T follicular helper cell (primary cell): Measurements from ENCODE around the gene GXYLT2.

Experiments used
- DNase-seq: peaks from one replicate; pipeline ENCODE4 v3.0.0-alpha.2; 2020; ENCODE audit warnings: low read depth
- total RNA-seq, 2 experiments: gene quantifications; one replicate each; lab custom pipeline; 2026; lab: John Stamatoyannopoulos, UW

The GXYLT2 gene
- 0 to 0.18 reads per million in 2 experiments for total RNA-seq

DNA sequence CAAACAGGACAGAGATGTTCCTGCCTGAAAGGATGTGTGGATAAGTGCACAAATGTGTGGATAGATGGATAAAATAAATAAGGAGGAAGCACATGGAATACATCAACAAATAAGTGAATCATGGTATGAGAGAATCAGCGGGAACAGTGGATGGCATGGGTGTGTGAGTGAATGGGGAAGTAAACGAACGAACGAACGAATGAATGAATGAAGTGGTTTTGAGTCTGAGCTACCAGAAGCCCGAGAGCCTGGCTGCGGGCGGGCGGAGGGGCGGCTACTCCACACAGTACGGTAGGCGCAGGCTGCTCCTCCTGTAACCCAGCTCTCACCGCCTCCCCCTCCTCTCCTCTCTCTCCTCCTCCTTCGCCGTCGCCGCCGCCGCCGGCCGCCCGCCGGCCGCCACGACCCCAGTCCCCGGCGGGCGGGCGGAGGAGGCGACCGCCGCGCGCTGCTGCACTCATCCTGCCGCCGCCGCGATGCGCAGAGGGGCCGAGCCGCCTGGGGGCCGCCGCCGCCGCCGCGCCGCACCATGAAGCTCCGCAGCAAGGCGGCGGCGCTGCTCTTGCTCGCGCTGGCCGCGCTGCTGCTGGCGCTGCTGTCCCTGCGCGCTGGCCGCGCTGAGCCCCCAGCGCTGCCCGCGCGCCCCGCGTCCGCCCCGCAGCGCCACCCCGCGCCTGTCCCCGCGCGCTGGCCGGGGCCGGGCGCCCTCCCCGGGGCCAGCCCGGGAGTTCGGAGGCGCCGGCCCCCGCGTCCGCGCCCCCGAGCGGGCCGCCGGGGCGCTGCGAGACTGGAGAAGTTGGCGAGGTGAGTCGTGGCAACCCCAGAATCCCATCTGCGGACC is at the start of gene GXYLT2:
GXYLT2 (plus strand) TSS at position 342 of the 841 bp plus-strand sequence; CDS start at position 530, 188 bp downstream.
- DNase-seq: peak; percentile 1

DNA sequence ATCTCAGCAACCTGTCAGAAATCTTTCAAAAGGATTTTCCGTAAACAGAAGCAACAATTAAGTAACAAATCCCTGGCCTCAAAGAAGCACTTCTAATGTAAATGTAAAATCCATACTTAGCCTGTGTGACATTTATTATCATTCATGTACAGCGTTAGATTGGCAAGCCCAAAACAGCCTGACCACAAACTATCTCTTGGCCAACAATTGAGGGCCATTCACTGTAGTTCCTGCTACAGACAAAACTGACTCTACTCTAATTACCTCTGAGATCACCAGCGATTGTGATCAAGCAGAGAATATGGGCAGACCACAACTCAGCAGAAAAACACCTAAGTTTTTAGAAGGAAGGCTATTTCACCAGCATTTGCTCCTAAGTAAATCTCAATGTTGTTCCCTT is 48.8 kb upstream of the GXYLT2 start:
- DNase-seq: no peak

GRCh38 chr3:72844436-72844993 is 43.3 kb upstream of the GXYLT2 start:
- DNase-seq: no peak

DNA sequence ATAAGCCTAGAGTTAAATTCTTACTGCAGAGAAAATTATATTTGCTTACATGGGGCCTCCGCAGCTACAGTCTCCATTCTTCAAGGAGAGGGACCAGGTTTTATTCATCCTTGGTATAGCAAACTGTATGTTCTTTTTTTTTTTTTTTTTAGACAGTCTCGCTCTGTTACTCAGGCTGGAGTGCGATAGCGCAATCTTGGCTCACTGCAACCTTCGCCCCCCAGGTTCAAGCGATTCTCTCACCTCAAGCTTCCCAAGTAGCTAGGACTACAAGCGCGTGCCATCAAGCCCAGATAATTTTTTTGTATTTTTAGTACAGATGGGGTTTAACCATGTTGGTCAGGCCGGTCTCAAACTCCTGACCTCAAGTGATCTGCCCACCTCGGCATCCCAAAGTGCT is 41.7 kb upstream of the GXYLT2 start:
- no peak for DNase-seq

DNA sequence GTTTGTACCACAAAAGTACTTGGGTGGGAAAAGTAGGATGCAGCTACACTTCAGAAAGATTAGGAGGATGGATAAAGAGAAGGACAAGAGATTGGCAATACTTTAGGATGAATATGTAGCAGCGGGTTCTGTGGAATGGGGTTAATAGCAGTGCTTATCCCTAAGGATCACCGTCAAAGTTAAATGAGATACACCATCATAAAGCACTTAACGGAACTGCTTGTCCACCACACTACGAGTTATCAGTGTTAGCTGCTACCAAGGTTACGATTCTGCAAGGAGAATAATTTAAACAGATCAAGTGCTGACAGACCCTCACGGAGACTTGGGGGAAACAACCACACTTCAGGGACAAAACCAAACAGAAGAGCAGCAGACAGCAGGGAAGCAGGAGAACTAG is 40.6 kb upstream of the GXYLT2 start:
- DNase-seq: no peak

DNA sequence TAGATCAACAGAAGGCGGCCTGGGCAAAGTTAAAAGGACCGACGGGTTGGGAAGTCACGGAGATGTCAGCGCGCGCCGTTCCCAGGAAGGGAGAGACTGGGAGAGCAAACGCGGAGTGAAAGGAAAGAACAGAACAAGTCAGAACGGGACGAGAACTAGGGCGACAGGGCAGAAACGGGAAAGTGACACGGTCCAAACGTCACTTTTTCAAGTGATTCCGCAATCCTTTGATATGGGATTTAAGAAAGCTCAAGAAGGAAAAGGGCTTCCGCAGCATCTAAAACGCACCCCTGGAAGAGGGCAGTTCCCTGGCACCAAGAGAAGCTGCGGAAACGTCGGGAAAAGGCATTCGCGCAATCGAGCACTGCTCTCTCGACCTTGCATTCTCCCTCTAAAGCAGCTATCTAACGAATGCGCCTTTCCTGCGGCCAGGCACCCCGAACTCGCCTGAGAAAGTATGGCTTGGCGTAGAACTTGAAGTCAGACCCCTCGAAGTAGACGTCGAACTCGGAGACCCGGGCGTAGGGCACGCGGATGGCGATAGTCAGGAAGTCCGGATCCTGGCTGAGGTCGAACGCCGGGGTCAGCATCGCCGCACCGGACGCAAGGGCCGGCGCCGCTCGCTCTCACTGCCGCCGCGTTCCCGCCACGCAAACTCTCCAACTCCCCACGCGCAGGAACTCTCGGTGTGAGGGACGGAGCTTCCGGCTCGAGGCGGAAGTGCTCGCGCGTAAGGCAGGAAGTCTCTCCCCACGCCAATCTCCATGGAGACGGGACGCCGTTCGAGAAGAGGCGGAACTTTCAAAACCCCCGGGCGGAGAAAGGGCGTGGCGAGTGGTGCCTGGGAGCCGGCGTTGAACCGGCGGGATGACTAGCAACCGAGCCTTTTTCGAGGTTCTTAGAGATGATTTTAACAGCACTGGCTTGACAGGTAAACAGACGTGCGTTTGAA is 39.8 kb upstream of the GXYLT2 start, which contains the start of gene SHQ1:
SHQ1 (minus strand) TSS at position 695 of the 952 bp plus-strand sequence; CDS start at position 590, 105 bp downstream.
- DNase-seq: peak; percentile 93

- DNase-seq: no peak
Measured at GRCh38 chr3:72848703-72849081, 39.2 kb upstream of the GXYLT2 start.

- DNase-seq: no peak
Measured at GRCh38 chr3:72855001-72855400, 32.8 kb upstream of the GXYLT2 start.

DNA sequence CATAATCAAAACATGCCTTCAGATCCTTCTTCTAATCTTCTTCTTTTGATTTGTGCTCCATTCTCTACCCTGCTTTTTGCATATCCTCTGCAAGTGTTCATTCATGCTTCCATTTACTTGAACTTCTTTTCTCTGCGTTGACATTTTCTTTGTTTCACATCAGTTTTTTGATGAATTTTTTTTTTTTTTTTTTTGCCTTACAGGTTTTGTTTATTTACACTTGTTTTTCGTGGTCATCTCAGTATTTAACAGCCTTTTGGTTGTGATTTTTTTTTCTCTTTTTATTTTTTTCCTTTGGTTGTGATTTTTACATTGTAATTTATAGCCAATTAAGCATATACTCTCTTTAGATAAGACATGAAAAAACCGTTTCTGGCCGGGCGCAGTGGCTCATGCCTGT is 27.8 kb upstream of the GXYLT2 start:
- no peak for DNase-seq

- no peak for DNase-seq
Measured at GRCh38 chr3:72860846-72861245, 27.0 kb upstream of the GXYLT2 start.

DNA sequence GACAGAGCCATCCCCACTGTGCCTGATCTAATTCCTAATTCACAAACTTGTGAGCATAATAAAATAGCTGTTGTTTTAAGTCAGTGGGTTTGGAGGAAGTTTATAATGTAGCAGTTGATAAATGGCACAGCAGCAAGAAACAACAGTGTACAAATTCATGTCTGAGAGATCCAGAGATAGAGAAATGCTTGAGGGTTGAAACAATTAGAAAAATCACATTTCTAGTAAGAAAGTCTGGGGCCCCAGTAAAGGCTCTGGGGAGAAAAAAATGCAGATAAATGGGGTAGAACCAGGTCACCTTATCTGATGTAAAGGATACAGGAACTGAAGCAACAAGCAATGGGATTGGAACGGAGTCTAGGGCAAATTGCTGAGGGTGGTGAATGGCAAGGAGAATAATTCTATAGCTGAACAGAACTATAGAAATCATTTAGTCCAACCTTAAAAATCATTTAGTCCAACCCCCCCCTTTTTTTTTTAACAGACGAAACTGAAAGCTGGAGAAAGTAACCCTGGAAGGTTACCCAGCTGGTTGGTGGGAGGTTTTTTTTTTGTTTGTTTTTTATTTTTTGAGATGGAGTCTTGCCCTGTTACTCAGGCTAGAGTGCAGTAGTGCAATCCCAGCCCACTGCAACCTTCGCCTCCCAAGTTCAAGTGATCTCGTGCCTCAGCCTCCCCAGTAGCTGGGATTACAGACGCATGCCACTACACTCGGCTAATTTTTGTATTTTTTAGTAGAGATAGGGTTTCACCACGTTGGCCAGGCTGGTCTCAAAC is 25.3 kb upstream of the GXYLT2 start:
- no peak for DNase-seq

- no peak for DNase-seq
Measured at GRCh38 chr3:72872183-72872582, 15.7 kb upstream of the GXYLT2 start.

DNA sequence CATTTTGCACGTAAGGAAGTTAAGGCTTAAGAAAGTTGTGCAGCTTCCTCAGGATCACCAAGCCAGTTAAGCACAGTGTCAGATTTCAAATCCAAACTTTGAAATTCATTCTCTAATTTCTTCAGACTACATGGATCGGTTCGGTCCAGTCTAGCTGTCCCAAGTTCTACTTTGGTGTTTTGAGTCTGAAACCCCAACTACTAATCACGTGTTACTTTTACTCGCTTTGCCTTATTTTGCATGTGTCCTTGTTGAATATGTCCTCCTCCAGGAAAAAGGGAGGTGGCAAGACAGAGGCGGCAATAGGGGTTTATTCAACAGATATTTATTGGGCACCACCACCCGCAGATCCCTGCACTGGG is 522 bp upstream of the GXYLT2 start:
- DNase-seq: no peak

GRCh38 chr3:72888546-72889309 is 882 bp downstream of the GXYLT2 start:
- no peak for DNase-seq

DNA sequence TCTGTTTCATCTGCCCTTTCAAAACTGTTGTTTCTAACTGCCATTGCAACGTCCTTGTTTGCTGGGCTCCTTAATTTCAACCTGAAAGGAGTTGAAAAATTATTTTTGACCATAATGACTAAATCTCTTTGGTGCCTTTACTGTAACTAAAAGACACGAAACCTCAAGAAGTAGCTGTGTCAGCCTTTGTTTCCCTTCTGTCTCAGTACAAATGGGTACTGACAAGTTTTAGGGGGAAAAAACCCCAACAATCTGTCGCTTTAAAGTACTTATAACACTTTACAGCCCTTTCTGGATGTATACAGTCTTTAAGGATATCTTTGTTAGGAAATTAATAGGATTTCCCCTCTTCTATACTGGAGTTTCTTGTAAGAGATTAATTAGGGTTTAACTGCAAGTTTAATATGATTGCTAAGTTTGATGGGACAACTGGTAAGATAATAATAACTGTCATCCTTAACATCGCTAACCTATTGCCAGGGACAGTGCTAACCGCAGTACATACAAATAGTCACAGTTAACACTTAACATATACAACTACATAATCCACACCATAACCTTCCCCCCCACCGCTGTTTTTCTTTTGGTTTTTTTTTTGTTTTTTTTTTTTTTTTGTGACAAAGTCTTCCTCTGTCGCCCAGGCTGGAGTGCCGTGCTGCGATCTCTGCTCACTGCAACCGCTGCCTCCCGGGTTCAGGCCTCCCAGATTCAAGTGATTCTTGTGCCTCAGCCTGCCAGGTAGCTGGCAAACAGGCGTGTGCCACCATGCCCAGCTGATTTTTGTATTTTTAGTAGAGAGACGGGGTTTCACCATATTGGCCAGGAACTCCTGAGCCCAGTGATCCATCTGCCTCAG is 1.7 kb downstream of the GXYLT2 start:
- DNase-seq: no peak

DNA sequence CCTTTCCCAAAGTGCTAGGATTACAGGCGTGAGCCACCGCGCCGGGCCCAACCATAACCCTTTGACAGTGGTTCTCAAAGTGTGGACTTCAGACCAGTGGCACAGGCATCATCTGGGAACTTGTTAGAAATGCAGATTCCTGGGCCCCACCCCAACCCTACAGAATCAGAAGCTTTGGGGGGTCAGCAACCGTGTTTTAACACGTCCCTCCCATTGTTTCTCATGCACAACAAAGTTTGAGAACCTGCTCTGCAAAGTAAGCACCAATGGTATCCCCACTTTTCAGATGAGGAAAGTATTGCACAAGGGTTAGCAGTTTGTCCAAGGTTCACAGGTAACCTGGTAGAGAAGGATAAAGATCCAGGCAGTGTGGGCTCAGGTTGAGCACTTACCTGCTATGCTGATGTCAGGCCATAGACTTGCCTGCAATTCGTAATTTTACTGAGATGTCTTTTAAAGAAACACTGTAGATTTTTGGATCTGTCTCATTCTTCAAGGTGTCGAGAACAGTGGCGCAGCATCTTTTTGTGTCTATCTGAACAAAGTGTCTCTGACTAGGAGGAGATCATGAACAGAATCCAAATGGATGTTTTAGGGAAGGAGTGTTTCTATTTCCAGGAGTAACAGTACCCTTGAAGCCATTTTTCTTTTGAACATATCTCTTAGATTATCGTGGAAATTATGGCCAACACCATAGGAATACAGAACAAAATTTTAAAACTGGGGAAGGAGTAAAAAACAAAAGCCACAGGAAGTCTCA is 2.5 kb downstream of the GXYLT2 start:
- DNase-seq: no peak

GRCh38 chr3:72891053-72891855 is 3.4 kb downstream of the GXYLT2 start:
- no peak for DNase-seq

GRCh38 chr3:72892081-72892775 is 4.4 kb downstream of the GXYLT2 start:
- DNase-seq: no peak
